Endothelial cell (in vitro differentiated cells): ENCODE measurements around the gene STK10. TPM values are rescaled to one million over a fixed set of nuclear protein-coding genes. Genes with fewer than 3 reads are reported as not detected.
A peak's percentile ranks its signal among the peaks of the same experiment; 100 is the strongest.

Experiments
- DNase-seq: peaks from one replicate; pipeline ENCODE4 v3.0.0; 2021; ENCODE audit warnings: low spot score
- H3K27ac Mint-ChIP-seq: one replicate; pipeline ENCODE4 v1.8.0; 2021; ENCODE audit warnings: mixed read lengths, inconsistent platforms; ENCODE audit not compliant: unreplicated experiment
- H3K27me3 Mint-ChIP-seq: one replicate; pipeline ENCODE4 v1.8.0; 2021; ENCODE audit warnings: mild to moderate bottlenecking, moderate library complexity, mixed read lengths, inconsistent platforms; ENCODE audit not compliant: unreplicated experiment
- H3K36me3 Mint-ChIP-seq: one replicate; pipeline ENCODE4 v1.8.0; 2021; ENCODE audit warnings: mild to moderate bottlenecking, low read depth, mixed read lengths, inconsistent platforms; ENCODE audit not compliant: unreplicated experiment
- H3K4me1 Mint-ChIP-seq: one replicate; pipeline ENCODE4 v1.8.0; 2021; ENCODE audit warnings: mild to moderate bottlenecking, mixed read lengths, inconsistent platforms; ENCODE audit not compliant: unreplicated experiment
- H3K4me3 Mint-ChIP-seq: one replicate; pipeline ENCODE4 v1.8.0; 2021; ENCODE audit warnings: mild to moderate bottlenecking, mixed read lengths, inconsistent platforms; ENCODE audit not compliant: unreplicated experiment
- H3K9me3 Mint-ChIP-seq: one replicate; pipeline ENCODE4 v1.8.0; 2021; ENCODE audit warnings: mixed read lengths, inconsistent platforms; ENCODE audit not compliant: unreplicated experiment
- total RNA-seq: library from RNA; stranded (reverse); fragmentation: NEBNext Ultra II Directional; extraction: Animal tissue kit (Norgen Biotek cat#: 25700); gene quantifications from one replicate; pipeline ENCODE4 v1.2.1, GENCODE V29; 2021; ENCODE audit not compliant: unreplicated experiment
- TF ChIP-seq, protein P1 (sequence below): fragments of 200-600 bp; sonication (generic); IDR thresholded peaks from one replicate; pipeline ENCODE4 v1.5.0; 2021; ENCODE audit warnings: antibody characterized with exemption; ENCODE audit not compliant: unreplicated experiment

The STK10 gene
- total RNA-seq, 1 donor from 2014 or later = 69.3 TPM

DNA sequence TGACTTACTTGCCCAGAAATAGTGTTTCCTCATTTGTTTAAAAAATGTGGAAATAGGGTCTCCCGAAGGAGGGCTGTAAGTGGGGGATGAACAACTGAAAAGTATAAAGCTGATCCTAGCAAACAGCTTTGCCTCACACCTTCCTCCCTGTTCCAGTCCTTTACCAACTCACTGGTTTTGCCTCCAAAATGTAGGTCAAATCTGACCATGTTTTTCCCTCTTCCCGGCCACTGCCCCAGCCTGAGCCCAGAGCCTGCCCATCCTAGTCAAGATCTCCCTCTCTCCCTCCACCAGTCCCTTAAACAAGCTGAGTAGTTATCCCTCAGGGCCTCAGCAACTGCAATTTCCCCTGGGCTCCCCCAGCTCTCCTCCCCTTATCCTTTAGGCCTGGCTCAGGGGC is 99.2 kb downstream of the STK10 start:
- no peaks in the 10 kb centered on the region for H3K4me1 Mint-ChIP-seq
- no peak overlapping the region for H3K4me3 Mint-ChIP-seq
- no peak for DNase-seq
- peaks cover 6% of the 10 kb centered on the region for H3K27me3 Mint-ChIP-seq
- H3K9me3 Mint-ChIP-seq = no peaks in the 10 kb centered on the region
- H3K27ac Mint-ChIP-seq = no peak overlapping the region
- H3K36me3 Mint-ChIP-seq = peaks cover 27% of the 10 kb centered on the region
- TF ChIP-seq, protein P1, sequence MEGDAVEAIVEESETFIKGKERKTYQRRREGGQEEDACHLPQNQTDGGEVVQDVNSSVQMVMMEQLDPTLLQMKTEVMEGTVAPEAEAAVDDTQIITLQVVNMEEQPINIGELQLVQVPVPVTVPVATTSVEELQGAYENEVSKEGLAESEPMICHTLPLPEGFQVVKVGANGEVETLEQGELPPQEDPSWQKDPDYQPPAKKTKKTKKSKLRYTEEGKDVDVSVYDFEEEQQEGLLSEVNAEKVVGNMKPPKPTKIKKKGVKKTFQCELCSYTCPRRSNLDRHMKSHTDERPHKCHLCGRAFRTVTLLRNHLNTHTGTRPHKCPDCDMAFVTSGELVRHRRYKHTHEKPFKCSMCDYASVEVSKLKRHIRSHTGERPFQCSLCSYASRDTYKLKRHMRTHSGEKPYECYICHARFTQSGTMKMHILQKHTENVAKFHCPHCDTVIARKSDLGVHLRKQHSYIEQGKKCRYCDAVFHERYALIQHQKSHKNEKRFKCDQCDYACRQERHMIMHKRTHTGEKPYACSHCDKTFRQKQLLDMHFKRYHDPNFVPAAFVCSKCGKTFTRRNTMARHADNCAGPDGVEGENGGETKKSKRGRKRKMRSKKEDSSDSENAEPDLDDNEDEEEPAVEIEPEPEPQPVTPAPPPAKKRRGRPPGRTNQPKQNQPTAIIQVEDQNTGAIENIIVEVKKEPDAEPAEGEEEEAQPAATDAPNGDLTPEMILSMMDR = no peak

DNA sequence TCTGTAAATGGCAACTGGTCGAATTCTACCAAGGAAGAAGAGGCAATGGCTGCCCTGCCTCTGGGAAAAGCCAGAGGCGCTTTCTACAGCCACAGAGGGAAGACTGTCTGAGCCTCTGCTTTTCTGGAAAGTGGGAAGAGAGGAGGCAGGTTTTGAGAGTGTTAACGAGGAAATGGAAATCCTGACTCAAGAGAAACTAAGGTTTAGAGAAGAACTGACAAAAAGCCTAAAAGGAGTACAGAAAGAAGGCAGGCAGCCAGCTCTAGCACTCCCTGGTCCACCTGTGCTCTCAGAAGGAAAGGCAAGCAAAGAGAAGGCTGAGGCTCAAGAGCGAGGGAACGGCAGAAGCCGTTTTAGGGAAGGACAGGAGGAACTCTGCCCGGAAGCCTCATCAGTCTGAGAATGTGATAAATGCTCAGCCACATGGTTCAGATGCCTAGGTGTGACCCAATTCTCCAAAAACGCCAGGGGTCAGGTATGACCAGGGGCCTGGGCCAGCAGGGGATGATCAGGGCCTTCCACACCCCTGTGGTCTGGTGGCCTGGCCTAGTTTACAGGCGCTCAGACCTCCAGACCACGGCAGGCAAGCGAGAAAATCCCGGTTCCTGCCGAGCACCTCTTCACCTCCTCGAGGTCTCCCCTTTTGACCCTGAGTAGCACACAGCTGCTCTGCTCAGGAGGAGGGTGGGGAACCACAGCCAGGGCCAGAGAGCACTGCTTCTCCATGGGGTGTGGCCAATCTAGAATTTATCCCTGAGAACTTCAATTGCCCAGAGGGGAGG is 101.6 kb downstream of the STK10 start:
- DNase-seq = no peak
- H3K27ac Mint-ChIP-seq = no peak overlapping the region
- H3K9me3 Mint-ChIP-seq = no peaks in the 10 kb centered on the region
- H3K4me1 Mint-ChIP-seq = no peaks in the 10 kb centered on the region
- TF ChIP-seq, protein P1 = no peak
- no peak overlapping the region for H3K4me3 Mint-ChIP-seq
- peaks cover 29% of the 10 kb centered on the region for H3K36me3 Mint-ChIP-seq
- peaks cover 8% of the 10 kb centered on the region for H3K27me3 Mint-ChIP-seq

DNA sequence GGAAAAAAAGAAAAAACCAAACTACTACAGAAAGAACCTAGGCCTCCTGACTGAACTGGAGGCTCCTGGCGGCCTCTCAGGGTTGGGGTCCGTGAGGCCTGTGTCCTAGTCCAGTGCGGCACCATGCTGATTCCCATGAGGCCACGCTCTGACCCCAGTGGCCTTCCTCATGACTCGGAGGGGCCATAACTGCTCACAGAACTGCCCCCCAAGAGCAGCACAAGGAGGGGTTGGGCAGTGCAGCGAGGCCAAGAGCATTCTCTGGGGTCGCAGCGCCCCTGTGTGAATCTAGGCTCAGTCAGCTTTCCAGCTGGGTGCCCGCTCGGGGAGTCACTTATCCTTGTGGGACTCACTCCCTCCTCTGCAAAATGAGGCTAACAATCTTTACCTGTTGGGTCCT is 102.3 kb downstream of the STK10 start:
- H3K4me3 Mint-ChIP-seq = no peak overlapping the region

DNA sequence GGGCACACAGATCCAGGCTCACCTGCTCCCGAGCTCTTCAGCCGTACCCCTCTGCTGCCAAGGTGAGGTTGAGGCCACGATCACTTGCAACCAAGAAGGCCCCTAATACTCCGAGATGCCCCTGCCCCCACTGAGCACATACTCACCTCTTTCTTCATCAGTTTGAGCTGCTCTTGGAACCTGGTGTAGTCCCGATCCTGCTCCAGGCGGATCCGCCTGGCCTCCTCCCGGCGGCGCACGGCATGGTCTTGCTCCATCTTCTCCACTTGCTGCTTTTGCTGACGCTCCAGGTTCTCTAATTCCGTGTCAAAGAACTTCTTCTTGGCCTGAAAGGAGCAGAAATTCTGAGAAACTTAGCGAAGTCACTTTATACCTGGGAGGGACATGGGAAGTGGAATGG is 105.8 kb downstream of the STK10 start:
- DNase-seq = no peak
- peak overlapping the region; percentile 26 for H3K4me3 Mint-ChIP-seq

More for the DNA sequence above, 102.3 kb downstream of the STK10 start:
- H3K9me3 Mint-ChIP-seq = no peaks in the 10 kb centered on the region
- H3K27me3 Mint-ChIP-seq = peaks cover 4% of the 10 kb centered on the region
- H3K36me3 Mint-ChIP-seq = peaks cover 24% of the 10 kb centered on the region
- TF ChIP-seq, protein P1 = no peak
- H3K4me1 Mint-ChIP-seq = no peaks in the 10 kb centered on the region
- no peak overlapping the region for H3K27ac Mint-ChIP-seq
- no peak for DNase-seq

DNA sequence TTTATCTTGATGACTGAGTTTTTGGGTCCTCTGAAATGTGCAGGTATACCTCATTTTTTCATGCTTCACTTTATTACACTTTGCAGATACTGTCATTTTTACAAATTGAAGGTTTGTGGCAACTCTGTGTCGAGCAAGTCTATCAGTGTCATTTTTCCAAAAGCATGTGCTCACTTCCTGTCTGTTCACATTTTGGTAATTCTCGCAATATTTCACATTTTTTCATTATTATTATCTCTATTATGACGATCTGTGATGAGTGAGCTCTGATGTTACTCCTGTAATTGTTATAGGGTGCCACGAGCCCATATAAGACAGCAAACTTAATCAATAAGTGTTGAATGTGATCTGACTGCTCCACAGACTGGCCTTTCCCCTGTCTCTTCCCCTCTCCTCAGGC is 108.1 kb downstream of the STK10 start:
- Mint-ChIP-seq H3K4me3 (no peak overlapping the region), H3K27ac (no peak overlapping the region), H3K36me3 (peaks cover 32% of the 10 kb centered on the region), H3K4me1 (peaks cover 8% of the 10 kb centered on the region), H3K9me3 (no peaks in the 10 kb centered on the region), H3K27me3 (peaks cover 8% of the 10 kb centered on the region)
- DNase-seq = no peak
- TF ChIP-seq, protein P1 = no peak

More for the DNA sequence above, 105.8 kb downstream of the STK10 start:
- H3K27me3 Mint-ChIP-seq = peaks cover 1% of the 10 kb centered on the region
- no peak overlapping the region for H3K27ac Mint-ChIP-seq
- peaks cover 8% of the 10 kb centered on the region for H3K4me1 Mint-ChIP-seq
- H3K9me3 Mint-ChIP-seq = no peaks in the 10 kb centered on the region
- peaks cover 18% of the 10 kb centered on the region for H3K36me3 Mint-ChIP-seq
- TF ChIP-seq, protein P1 = no peak
